Endothelial cell (in vitro differentiated cells): ENCODE results near the gene ZDHHC11. TPM values are rescaled to one million over a fixed set of nuclear protein-coding genes. Genes with fewer than 3 reads are reported as not detected.
"Not testable (repeated sequence)": the region's sequence is repeated elsewhere in the genome, so short reads cannot be mapped to it uniquely, and the experiment has no call there.

Experiments used
- DNase-seq: peaks from one replicate; pipeline ENCODE4 v3.0.0; 2021; ENCODE audit warnings: low spot score
- H3K27ac Mint-ChIP-seq: one replicate; pipeline ENCODE4 v1.8.0; 2021; ENCODE audit warnings: mixed read lengths, inconsistent platforms; ENCODE audit not compliant: unreplicated experiment
- H3K27me3 Mint-ChIP-seq: one replicate; pipeline ENCODE4 v1.8.0; 2021; ENCODE audit warnings: mild to moderate bottlenecking, moderate library complexity, mixed read lengths, inconsistent platforms; ENCODE audit not compliant: unreplicated experiment
- H3K36me3 Mint-ChIP-seq: one replicate; pipeline ENCODE4 v1.8.0; 2021; ENCODE audit warnings: mild to moderate bottlenecking, low read depth, mixed read lengths, inconsistent platforms; ENCODE audit not compliant: unreplicated experiment
- H3K4me1 Mint-ChIP-seq: one replicate; pipeline ENCODE4 v1.8.0; 2021; ENCODE audit warnings: mild to moderate bottlenecking, mixed read lengths, inconsistent platforms; ENCODE audit not compliant: unreplicated experiment
- H3K4me3 Mint-ChIP-seq: one replicate; pipeline ENCODE4 v1.8.0; 2021; ENCODE audit warnings: mild to moderate bottlenecking, mixed read lengths, inconsistent platforms; ENCODE audit not compliant: unreplicated experiment
- H3K9me3 Mint-ChIP-seq: one replicate; pipeline ENCODE4 v1.8.0; 2021; ENCODE audit warnings: mixed read lengths, inconsistent platforms; ENCODE audit not compliant: unreplicated experiment
- CTCF ChIP-seq: fragments of 200-600 bp; sonication (generic); IDR thresholded peaks from one replicate; pipeline ENCODE4 v1.5.0; 2021; ENCODE audit warnings: antibody characterized with exemption; ENCODE audit not compliant: unreplicated experiment
- total RNA-seq: library from RNA; stranded (reverse); fragmentation: NEBNext Ultra II Directional; extraction: Animal tissue kit (Norgen Biotek cat#: 25700); gene quantifications from one replicate; pipeline ENCODE4 v1.2.1, GENCODE V29; 2021; ENCODE audit not compliant: unreplicated experiment

Gene ZDHHC11
- total RNA-seq, 1 donor from 2014 or later, result 14.3 TPM

DNA sequence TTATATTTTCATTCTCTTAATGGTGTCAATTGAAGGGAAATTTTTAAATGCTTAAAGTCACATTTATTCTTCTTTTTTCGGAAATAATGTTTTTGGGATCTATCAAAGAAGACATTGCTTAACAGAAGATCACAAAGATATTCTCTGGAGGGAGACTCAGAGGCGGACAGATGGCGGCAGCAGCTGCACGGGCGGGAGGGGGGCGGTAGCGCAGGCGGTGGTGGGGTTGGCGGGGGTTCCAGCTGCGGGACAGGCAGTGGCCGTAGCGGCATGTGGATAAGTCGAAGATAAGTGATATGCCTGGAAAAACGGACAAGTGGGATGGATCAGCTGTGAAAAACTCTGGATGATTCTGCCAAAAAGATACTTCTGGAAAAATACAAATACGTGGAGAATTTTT is 34.6 kb downstream of the ZDHHC11 start:
- no peak overlapping the region for H3K27ac Mint-ChIP-seq
- H3K4me1 Mint-ChIP-seq, result no peaks in the 10 kb centered on the region
- no peaks in the 10 kb centered on the region for H3K9me3 Mint-ChIP-seq
- no peak for TF ChIP-seq CTCF
- H3K36me3 Mint-ChIP-seq, result peaks cover 16% of the 10 kb centered on the region
- no peak for DNase-seq
- no peaks in the 10 kb centered on the region for H3K27me3 Mint-ChIP-seq
- no peak overlapping the region for H3K4me3 Mint-ChIP-seq

DNA sequence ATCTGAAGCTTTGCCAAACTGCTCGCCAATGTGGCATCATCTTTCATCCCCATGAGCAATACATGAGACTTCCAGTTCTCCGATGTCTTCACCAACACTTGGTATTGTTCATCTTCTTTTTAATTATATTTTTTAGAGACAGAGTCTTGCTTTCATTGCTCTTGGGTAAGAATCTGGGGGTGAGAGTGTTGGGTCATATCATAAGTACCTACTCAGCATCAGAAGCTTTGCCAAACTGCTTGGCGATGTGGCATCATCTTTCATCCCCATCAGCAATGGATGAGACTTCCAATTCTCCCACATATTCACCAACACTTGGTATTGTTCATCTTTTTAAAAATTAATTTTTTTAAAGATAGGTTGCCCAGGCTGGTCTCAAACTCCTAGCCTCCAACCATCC is 35.3 kb downstream of the ZDHHC11 start:
- Mint-ChIP-seq H3K27ac (no peak overlapping the region), H3K9me3 (no peaks in the 10 kb centered on the region), H3K27me3 (no peaks in the 10 kb centered on the region), H3K4me1 (no peaks in the 10 kb centered on the region), H3K4me3 (no peak overlapping the region), H3K36me3 (peaks cover 16% of the 10 kb centered on the region)
- DNase-seq, result no peak
- no peak for TF ChIP-seq CTCF

- not testable (repeated sequence) for H3K27me3 Mint-ChIP-seq, H3K4me3 Mint-ChIP-seq
- H3K36me3 Mint-ChIP-seq, result peaks cover 10% of the 10 kb centered on the region
Observed at GRCh38 chr5:813575-813974, 37.2 kb downstream of the ZDHHC11 start.

GRCh38 chr5:811384-811783 is 39.4 kb downstream of the ZDHHC11 start:
- H3K9me3 Mint-ChIP-seq, H3K27me3 Mint-ChIP-seq, H3K36me3 Mint-ChIP-seq, H3K4me3 Mint-ChIP-seq, DNase-seq, H3K27ac Mint-ChIP-seq, H3K4me1 Mint-ChIP-seq: not testable (repeated sequence)

More at GRCh38 chr5:813575-813974, 37.2 kb downstream of the ZDHHC11 start:
- not testable (repeated sequence) for H3K27ac Mint-ChIP-seq, DNase-seq, H3K9me3 Mint-ChIP-seq, H3K4me1 Mint-ChIP-seq

- H3K9me3 Mint-ChIP-seq, H3K4me1 Mint-ChIP-seq, H3K4me3 Mint-ChIP-seq, H3K27me3 Mint-ChIP-seq, H3K27ac Mint-ChIP-seq, H3K36me3 Mint-ChIP-seq, DNase-seq: not testable (repeated sequence)
Observed at GRCh38 chr5:807719-808514, 42.9 kb downstream of the ZDHHC11 start.

GRCh38 chr5:801472-801871 is 49.3 kb downstream of the ZDHHC11 start:
- H3K27me3 Mint-ChIP-seq, result no peaks in the 10 kb centered on the region
- no peak for TF ChIP-seq CTCF

GRCh38 chr5:801055-801454 is 49.7 kb downstream of the ZDHHC11 start:
- DNase-seq, H3K4me1 Mint-ChIP-seq, H3K36me3 Mint-ChIP-seq, H3K27ac Mint-ChIP-seq, H3K4me3 Mint-ChIP-seq, H3K9me3 Mint-ChIP-seq, H3K27me3 Mint-ChIP-seq: not testable (repeated sequence)

More at GRCh38 chr5:801472-801871, 49.3 kb downstream of the ZDHHC11 start:
- Mint-ChIP-seq H3K4me1 (no peaks in the 10 kb centered on the region), H3K36me3 (no peaks in the 10 kb centered on the region), H3K27ac (no peak overlapping the region), H3K9me3 (no peaks in the 10 kb centered on the region), H3K4me3 (no peak overlapping the region)
- DNase-seq, result no peak

- H3K4me3 Mint-ChIP-seq, H3K9me3 Mint-ChIP-seq, H3K27ac Mint-ChIP-seq, DNase-seq, H3K27me3 Mint-ChIP-seq, H3K4me1 Mint-ChIP-seq: not testable (repeated sequence)
- peaks cover 10% of the 10 kb centered on the region for H3K36me3 Mint-ChIP-seq
Observed at GRCh38 chr5:798505-799138, 52.2 kb downstream of the ZDHHC11 start.

- H3K27me3 Mint-ChIP-seq, DNase-seq, H3K9me3 Mint-ChIP-seq, H3K27ac Mint-ChIP-seq, H3K4me1 Mint-ChIP-seq, H3K4me3 Mint-ChIP-seq: not testable (repeated sequence)
- H3K36me3 Mint-ChIP-seq, result peaks cover 10% of the 10 kb centered on the region
Observed at GRCh38 chr5:797986-798385, 52.8 kb downstream of the ZDHHC11 start.
